ENCODE results near the gene LRRC72.
"Not testable (repeated sequence)": the region's sequence is repeated elsewhere in the genome, so short reads cannot be mapped to it uniquely, and the experiment has no call there.

The LRRC72 gene

GRCh38 chr7:16587129-16587528, 60.5 kb downstream of the LRRC72 start:
- no peak overlapping the region for H3K4me3 ChIP-seq (ENCODE audit: low read length)
- DNase-seq (ENCODE audit: low read depth) = no peak
- TF ChIP-seq CTCF (IDR thresholded peaks at IDR 0.05; ENCODE audit: insufficient read depth, low read depth, low read length, missing control alignments) = no peak

- DNase-seq (ENCODE audit: low read depth) = no peak
- no peak for TF ChIP-seq CTCF (IDR thresholded peaks at IDR 0.05; ENCODE audit: insufficient read depth, low read depth, low read length, missing control alignments)
- no peak overlapping the region for H3K4me3 ChIP-seq (ENCODE audit: low read length)
These were observed 61.2 kb downstream of the LRRC72 start for GRCh38 chr7:16587790-16588189.

- TF ChIP-seq CTCF (IDR thresholded peaks at IDR 0.05; ENCODE audit: insufficient read depth, low read depth, low read length, missing control alignments) = no peak
- DNase-seq (ENCODE audit: low read depth) = no peak
- H3K4me3 ChIP-seq (ENCODE audit: low read length) = no peak overlapping the region
These were observed 63.3 kb downstream of the LRRC72 start for GRCh38 chr7:16589881-16590280.

GRCh38 chr7:16590424-16590823, 63.8 kb downstream of the LRRC72 start:
- DNase-seq (ENCODE audit: low read depth) = peak; percentile 27
- H3K4me3 ChIP-seq (ENCODE audit: low read length) = no peak overlapping the region
- no peak for TF ChIP-seq CTCF (IDR thresholded peaks at IDR 0.05; ENCODE audit: insufficient read depth, low read depth, low read length, missing control alignments)

GRCh38 chr7:16592395-16592794, 65.8 kb downstream of the LRRC72 start:
- TF ChIP-seq CTCF (IDR thresholded peaks at IDR 0.05; ENCODE audit: insufficient read depth, low read depth, low read length, missing control alignments) = no peak
- DNase-seq (ENCODE audit: low read depth) = no peak
- H3K4me3 ChIP-seq (ENCODE audit: low read length) = no peak overlapping the region

GRCh38 chr7:16594061-16594460, 67.4 kb downstream of the LRRC72 start:
- no peak overlapping the region for H3K4me3 ChIP-seq (ENCODE audit: low read length)
- TF ChIP-seq CTCF (IDR thresholded peaks at IDR 0.05; ENCODE audit: insufficient read depth, low read depth, low read length, missing control alignments) = no peak
- DNase-seq (ENCODE audit: low read depth) = peak; percentile 38

GRCh38 chr7:16594676-16595075, 68.1 kb downstream of the LRRC72 start:
- H3K4me3 ChIP-seq (ENCODE audit: low read length) = no peak overlapping the region
- DNase-seq (ENCODE audit: low read depth) = no peak
- TF ChIP-seq CTCF (IDR thresholded peaks at IDR 0.05; ENCODE audit: insufficient read depth, low read depth, low read length, missing control alignments) = no peak

GRCh38 chr7:16595596-16595995, 69.0 kb downstream of the LRRC72 start:
- H3K4me3 ChIP-seq (ENCODE audit: low read length); DNase-seq (ENCODE audit: low read depth): not testable (repeated sequence)
